Activated T-cell treated with anti-CD3 and anti-CD28 coated beads for 1 hour (primary cell): ENCODE measurements around the gene GARNL3.

Experiments used
- DNase-seq: peaks from one replicate; pipeline ENCODE4 v3.0.0-alpha.2; 2020; ENCODE audit warnings: low read depth

GARNL3 gene

DNA sequence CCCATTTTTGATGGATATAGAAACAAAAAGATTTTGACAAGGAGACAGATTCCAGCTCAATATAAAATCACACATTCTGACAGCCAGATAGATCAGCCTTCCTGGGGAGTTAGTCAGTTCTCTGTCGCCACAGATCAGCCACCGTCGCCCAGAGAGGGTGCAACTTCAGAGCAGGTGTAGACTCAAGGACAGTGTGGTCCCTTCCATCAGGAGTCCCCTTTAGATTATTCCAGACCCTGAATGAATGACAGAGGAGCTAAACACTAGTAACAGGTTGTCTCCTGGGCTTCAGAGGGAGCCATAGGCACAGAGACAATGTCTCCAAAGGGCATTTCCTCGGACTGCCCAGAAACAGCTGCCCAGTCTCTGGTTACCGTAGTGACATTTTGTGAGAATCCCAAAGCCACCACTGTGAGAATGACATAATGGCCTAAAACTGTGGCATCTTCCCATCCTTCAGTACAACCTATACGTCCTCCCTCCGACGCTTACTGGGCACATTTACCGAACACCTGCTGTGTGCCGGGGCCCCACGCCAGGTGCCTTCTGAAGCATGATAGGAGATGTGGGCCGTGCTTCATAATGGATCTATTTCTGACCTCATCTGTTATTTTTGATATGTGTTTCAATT, 85.0 kb downstream of the GARNL3 start:
- no peak for DNase-seq

DNA sequence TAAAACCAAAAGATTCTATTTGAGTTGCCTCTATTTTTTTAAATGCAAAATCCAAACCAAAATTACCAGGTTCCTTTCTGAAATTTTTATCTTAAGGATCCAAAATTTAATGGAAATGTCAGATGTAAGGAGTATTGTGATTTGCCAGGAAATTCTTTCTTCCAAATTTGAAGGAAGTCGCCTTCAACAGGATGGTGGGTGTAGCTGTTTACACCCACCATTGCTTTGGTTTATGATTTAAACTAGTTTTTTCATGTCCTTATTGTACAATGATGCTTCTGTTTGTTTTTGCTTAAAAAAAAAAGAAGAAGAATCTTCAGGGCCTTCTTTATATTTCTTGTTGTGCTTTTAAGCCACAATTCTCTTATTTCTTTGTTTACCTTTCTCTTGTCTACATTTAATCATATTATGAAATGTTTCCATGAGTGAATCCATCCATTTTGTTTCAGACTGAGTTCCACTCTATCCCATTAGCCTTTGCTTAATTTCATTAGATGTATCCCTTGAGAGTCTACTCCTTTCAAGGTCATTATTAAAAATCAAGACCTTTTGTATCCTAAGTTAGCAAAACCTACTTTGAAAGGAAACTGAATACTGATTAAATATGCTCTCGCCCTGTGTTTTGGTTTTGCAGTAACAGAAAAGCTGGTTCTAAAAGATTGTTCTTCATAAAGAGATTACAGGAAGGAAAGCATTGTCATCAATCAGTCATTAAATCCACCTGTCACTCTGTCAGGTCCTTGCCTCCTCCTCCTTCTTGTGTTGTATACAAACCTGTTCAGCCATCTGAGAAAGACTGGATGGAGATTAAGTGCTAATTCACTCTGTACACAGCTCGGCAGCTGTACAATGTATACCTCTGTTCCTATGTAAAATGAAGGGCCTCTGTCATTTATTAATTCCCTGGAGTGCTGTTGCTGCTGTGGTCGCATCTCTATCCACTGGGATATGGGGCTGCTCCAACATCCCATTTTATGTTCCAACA, 86.9 kb downstream of the GARNL3 start:
- DNase-seq = no peak

GRCh38 chr9:127353882-127354281, 89.3 kb downstream of the GARNL3 start:
- DNase-seq = no peak

GRCh38 chr9:127356906-127357305, 92.3 kb downstream of the GARNL3 start:
- no peak for DNase-seq

DNA sequence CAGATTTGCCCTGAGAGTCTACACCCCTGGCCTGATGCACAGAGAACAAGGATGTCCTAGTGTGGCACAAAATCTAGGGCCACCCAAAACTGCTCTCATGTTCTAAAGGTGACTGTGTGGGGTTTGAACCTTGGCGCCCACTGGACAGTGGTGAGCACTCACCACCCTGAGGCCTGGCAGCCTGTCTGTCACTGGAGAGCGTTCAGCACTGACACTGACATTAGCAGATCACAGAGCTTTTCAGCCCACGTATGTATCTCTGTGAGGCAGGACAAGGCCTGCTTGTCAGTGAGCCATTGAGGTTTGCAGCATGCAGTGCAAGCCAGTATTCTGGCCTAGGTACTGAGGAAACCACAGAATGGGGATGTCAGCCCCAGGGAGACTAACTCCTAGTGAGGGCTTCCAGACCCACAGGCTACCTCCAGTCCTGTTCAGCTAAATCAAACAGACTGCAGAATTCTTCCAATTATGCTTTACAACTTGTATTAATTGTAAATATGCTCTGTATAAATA, 93.5 kb downstream of the GARNL3 start:
- DNase-seq = no peak

- no peak for DNase-seq
Observed at GRCh38 chr9:127358770-127359169, 94.2 kb downstream of the GARNL3 start.

DNA sequence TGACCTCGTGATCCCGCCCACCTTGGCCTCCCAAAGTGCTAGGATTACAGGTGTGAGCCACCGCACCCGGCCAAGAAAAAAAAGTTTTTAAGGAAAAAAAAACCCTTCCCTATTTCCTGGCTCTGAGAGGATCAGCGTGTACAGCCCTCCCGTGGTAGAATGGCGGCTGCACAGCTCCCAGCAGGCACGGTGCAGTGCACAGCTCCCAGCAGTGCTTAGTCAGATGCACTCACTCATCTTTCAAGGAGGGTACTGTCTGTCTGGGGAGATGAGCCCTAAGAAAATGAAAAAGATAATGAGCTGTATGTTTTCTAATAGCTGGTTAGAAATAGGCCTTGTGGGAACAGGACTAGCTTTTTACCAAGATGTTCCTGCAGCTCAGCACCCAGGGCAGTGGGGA, 95.7 kb downstream of the GARNL3 start:
- no peak for DNase-seq

DNA sequence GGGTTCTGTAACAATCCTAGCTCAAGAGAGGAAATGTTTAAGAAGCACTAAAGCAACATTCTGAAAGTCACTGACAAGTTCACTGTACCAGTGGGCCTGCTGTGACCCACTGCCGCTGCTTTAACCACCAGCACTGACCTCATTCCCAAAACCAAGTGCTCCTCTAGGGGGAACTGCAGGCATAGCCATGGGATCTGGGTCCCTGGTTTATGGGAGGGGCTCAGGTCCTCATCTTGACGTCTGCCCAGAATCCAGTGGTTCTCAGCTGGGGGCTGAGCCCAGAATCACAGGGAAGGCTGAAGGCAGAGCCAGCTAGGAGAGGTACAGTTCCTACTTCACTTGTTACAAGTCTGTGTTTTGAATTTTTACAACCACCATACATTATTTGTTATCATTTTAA, 96.3 kb downstream of the GARNL3 start:
- no peak for DNase-seq

DNA sequence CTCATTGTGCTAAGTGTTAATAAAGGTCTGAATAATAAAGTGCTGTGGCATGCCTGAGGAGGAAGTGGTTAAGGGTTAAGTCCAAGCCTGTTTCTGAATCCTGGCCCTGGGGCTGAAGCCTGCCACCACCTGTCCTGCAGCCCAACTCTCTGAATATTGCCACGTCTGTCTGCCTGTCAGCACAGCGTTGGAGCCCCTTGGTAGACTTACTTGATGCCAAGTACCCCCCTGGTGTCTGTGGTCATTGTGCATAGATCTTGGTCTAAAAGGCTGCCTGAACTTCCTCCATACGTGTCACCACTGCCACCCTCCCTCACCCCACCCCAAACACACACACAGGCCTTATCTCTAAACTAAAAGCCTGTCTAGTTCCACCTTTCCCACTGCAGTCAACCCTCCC, 97.0 kb downstream of the GARNL3 start:
- no peak for DNase-seq

GRCh38 chr9:127362829-127363228, 98.3 kb downstream of the GARNL3 start:
- no peak for DNase-seq

GRCh38 chr9:127365461-127365860, 100.9 kb downstream of the GARNL3 start:
- DNase-seq = no peak

DNA sequence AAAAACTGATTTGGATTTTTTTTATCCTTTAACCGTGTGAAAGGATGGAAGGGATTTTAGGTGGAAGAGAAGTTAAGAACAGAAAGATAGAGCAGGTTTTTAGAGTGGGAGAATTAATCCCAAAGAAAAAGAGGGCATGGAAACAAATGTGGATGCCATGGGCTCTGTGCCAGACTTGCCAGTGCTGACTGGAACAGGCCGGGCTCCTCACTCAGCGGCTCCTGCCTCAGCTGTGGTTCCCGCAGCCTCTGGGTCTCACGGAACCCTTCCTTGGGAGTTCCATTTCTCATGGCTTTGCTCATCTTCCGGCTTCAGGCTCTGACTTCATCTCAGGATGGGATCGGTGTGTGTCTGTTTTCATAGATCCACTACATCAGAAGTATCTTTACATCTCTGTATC, 102.0 kb downstream of the GARNL3 start:
- no peak for DNase-seq

DNA sequence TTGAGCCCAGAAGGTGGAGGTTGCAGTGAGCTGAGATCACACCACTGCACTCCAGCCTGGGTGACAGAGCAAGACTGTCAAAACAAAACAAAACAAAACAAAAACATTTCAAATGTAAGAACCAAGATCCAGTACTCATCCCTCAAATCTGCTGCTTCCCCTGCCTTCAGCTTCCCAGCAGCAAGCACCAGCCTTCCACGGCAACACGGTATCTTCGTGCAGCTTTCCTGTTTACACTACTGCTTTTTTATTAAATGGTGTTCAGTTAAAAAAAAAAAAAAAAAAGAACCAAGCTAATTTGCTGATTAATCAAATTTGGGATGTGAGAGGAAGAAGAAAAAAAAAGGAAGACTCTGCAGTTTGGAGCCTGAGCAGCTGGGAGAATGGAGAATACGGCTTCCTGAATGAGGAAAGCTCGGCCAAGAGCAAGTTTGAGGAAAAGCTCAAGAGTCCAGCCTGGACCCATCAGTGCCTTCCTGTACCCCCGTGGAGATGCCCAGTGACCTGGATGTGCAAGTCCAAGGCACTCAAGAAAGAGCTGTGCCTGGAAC, 104.4 kb downstream of the GARNL3 start:
- no peak for DNase-seq

DNA sequence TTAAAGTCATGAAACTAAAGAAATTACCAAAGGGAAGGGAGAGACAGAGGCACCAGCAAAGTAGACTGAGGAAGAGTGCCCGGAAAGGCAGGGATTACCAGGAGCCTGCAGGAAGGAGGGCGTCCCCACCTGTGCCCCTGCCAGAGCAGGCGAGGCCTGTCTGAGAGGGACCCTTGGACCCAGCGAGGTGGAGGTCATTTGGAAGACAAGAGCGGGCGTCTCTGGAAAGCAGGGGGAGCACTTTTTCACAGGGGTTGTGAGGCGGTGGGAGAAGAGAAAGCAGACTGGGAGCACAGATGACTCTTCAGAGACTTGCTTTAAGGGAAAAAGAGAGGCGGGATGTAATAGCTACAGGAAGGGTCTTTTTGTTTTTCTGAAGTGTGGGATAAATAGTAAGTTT, 104.9 kb downstream of the GARNL3 start:
- no peak for DNase-seq

- no peak for DNase-seq
Observed at GRCh38 chr9:127370147-127370579, 105.6 kb downstream of the GARNL3 start.

DNA sequence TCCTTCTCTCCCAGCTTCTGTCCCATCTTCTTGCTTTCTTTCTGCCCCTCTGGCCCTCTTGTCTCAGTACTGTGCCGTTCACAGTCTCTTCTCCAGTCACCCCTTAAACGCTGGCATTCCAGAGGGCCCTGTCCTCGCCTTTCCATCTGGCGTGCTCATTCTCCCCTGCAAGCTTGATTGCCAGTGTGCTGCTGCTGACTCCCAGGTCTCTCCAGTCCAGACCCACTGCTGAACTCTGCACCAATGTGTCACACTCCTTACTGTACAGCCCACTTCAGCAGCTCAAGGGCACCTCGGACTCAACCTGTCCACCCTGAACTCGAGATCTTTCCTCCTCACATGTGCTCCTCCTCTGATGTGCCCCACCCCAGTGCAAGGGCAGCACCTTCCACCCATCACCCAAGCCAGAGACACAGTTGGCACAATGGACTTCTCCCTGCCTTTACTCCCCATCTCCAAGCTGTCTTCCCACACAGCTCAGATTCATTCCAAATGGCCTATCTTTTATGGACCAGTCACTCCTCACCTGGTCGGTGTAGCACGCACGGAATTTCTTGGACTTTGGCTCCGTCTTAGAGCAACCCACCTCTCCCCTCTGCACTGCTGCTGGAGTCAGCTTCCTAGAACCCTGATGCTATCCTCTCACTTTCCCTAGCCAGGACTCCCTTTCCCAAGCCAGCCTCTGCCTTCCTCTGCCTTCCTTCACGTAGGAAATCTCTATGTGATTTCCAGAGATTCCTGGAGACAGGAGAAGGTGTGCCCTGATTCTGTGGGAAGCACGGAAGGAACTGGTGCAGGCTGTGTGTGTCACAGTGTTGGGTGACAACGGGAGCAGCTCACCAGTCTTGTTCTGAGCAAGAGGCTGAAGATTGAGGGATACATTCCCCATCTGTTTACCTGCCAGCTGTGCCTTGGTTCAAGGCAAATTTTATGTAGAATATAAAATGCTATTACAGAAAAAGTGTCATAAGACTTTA, 106.4 kb downstream of the GARNL3 start:
- no peak for DNase-seq

DNA sequence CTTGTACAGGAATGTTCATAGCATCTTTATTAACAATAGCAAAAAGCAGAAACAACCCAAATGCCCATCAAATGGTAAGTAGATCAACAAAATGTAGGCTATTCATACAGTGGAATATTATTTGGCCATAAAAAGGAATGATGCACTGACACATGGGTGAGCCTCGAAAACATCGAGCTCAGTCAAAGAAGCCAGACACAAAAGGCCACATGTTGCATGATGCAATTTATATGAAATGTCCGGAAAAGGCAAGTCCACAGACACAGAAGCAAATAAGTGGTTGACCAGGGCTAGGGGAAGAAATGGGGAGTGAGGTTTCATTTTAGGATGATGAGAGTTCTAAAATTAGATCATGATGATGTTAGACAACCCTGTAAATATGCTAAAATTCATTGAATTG, 115.9 kb downstream of the GARNL3 start:
- DNase-seq = no peak

GRCh38 chr9:127382541-127382940, 118.0 kb downstream of the GARNL3 start:
- no peak for DNase-seq

- no peak for DNase-seq
Observed at GRCh38 chr9:127384016-127384730, 119.6 kb downstream of the GARNL3 start.

DNA sequence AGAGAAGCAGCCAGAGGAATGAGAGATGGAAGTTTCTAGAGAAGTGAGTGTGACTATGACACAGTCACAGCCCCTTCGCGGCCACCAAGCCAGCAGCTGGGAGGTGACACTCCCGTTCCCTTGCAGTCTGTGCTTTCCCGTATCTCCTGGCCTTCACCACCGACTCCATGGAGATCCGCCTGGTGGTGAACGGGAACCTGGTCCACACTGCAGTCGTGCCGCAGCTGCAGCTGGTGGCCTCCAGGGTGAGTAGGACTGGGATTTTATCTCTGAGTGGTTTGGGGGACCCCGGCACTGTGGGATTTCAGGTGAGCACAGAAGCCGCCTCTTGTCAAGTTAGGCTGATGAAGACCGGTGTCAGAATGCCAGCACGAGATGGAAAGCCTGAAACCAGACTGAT, 120.3 kb downstream of the GARNL3 start:
- DNase-seq = no peak

DNA sequence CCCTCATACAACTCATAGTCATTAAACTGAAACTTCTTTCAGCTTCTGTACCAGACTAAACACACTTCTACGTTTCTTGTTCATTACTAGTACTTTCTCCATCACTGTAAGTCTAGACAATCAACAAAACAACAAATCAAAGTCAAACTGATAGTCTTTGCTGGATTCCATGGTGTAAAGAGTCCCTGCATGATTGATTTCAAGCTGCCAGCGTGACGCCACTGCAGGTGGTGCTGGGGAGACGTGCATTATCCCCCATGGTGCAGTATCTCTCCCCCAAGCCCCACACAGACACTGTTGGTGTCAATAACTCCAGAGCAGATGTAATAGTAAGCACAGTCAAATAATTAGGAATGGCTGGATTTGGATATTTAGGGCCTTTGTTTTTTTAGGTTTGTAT, 121.7 kb downstream of the GARNL3 start:
- DNase-seq = no peak
